Measurements from ENCODE around the gene OGFR.

Gene OGFR

DNA sequence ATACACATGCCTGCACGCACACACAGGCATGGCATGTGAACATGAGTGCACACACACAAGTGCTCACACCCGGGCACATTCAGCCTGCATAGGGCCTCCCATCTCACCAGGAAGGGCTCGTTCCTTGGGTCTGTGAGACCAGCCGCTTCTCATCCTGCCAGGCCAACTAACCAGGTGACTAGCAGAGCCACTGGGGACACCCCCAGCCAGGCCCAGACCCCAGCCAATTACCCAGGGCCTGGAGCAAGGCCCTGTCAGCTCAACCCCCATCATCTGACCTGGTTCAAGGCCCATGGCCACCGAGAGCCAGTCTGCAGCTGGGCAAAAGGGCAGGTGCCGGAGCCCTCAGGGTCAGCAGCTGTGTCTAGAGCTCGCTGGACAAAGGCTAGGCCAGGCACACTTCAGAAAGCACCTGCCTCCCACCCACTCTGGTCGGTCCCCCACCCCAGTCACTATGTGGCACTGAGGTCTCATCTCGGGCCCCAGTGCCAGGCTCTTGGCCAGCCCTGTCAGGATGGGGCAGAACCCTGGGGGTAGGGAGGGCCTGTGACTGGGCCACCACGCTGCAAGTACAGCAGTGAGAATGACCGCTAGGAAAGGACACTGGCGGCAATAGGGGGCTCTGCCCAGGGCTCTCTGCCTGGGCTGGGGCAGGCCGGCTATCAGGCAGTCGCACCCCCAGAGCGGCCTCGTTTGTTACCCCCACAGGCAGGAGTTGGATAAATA is 35.1 kb upstream of the OGFR start:
- TF ChIP-seq, protein P1, sequence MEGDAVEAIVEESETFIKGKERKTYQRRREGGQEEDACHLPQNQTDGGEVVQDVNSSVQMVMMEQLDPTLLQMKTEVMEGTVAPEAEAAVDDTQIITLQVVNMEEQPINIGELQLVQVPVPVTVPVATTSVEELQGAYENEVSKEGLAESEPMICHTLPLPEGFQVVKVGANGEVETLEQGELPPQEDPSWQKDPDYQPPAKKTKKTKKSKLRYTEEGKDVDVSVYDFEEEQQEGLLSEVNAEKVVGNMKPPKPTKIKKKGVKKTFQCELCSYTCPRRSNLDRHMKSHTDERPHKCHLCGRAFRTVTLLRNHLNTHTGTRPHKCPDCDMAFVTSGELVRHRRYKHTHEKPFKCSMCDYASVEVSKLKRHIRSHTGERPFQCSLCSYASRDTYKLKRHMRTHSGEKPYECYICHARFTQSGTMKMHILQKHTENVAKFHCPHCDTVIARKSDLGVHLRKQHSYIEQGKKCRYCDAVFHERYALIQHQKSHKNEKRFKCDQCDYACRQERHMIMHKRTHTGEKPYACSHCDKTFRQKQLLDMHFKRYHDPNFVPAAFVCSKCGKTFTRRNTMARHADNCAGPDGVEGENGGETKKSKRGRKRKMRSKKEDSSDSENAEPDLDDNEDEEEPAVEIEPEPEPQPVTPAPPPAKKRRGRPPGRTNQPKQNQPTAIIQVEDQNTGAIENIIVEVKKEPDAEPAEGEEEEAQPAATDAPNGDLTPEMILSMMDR (IDR thresholded peaks at IDR 0.05; ENCODE audit: insufficient read depth, low read depth, low read length, missing control alignments), result no peak
- no peak for DNase-seq (ENCODE audit: low read depth)
- no peak overlapping the region for H3K4me3 ChIP-seq (ENCODE audit: low read length)

DNA sequence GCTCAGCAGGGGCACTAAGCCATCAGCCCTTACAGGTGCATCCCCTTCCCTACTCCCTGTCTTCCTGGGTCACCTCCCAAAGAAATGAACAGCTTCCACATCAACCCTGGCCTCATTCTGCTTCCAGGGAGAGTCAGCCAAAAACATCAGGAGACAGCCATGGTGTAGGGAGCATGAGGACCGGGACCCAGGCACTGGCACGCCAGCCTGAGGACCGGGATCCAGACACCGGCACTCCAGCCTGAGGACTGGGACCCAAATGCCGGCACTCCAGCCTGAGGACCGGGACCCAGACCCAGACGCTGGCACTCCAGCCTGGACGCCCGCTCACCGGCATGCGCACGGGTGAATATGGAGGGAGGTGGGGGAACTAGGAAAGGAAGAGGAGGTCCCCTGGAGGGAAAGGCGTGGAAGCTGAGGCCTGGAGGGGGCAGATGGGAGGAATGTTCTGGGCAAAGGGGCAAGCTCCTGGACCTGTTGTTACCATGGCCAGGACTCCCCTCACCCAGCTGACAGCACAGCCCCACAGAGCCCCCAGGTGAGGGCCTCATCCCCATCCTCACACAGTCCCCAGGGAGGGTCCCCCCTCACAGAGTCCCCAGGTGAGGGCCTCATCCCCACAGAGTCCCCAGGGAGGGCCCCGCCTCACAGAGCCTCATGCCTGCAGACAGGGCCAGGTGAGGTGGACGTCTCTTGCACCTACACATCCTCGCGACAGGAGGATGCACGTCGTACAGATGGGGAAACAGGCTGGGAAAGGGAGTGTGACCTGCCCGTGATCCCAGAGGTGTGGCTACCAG is 34.3 kb upstream of the OGFR start:
- H3K4me3 ChIP-seq (ENCODE audit: low read length), result no peak overlapping the region
- TF ChIP-seq, protein P1 (IDR thresholded peaks at IDR 0.05; ENCODE audit: insufficient read depth, low read depth, low read length, missing control alignments), result no peak
- DNase-seq (ENCODE audit: low read depth), result no peak

DNA sequence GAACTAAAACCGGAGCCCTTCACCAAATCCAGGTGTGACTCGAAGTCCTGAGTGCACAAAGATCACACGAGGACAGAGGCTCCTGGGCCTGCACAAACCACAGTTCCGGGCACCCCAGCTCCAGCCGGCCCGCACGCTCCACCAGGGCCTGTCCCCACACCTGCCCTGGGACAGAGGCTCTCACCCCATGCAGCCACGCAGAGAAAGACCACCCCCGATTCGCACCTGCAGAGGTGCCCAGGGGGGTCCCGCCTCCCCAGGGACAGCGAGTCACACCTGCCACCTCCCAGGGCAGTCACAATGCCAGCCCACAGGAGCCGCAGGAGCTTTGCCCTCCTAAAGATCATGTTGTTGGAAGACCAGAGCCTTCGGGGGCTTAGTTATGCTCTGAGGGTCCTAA is 33.7 kb upstream of the OGFR start:
- no peak overlapping the region for H3K4me3 ChIP-seq (ENCODE audit: low read length)
- TF ChIP-seq, protein P1 (IDR thresholded peaks at IDR 0.05; ENCODE audit: insufficient read depth, low read depth, low read length, missing control alignments), result no peak
- DNase-seq (ENCODE audit: low read depth), result no peak

DNA sequence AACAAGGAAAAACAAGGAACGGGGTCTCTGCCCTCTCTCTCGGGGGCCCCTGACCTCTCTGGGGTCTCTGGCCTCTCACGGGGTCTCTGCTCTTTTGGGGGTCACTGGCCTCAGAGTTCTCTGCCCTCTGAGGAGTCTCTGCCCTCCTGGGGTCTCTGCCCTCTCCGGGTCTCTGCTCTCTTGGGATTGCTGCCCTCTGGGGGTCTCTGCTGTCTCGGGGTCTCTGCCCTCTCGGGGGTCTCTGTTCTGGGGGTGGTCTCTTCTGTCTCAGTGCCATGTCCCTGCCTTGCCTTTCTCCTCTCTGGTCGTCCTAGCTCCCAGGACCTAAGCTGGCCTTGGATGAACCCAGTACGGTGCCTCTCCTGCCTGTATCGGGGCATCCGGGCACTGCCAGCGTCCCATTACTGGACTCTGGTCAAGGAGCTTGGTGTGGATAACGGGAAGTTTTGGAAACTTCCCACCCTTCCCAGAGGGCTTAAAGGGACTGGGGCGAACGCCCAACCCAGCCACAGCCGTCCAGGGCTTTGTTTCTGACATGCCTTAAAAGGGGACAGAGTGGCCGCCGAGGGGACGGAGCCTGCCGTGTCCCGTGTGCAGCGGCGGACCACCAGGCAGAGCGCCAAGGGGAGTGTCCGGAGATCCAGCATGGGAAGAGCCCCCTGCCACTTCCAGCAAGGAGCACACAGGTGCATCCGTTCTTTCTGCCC is 33.1 kb upstream of the OGFR start:
- TF ChIP-seq, protein P1 (IDR thresholded peaks at IDR 0.05; ENCODE audit: insufficient read depth, low read depth, low read length, missing control alignments), result no peak
- no peak for DNase-seq (ENCODE audit: low read depth)
- no peak overlapping the region for H3K4me3 ChIP-seq (ENCODE audit: low read length)

DNA sequence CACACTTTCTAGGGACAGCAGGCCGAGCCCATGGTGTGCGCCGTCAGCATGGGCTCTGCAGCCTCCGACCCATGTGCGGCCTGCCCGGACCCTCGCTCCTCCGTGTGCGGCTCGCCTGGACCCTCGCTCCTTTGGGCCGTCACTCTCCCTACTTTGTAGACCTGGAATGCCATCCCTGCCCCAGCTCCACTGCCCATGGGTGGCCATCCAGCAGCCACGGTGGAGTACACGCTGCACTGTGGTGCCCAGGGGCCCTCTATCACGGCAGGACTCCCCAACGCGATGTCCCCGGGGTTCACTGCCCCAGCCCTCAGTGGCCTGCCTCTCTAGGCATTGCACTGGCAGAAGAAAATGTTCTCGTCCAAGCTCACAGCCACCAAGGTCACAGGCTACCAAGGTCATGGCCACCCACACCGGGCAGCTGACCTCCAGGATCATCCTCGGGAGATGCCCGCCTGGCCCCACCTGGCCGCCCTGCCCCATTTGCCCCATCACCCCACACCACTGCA is 32.5 kb upstream of the OGFR start:
- no peak overlapping the region for H3K4me3 ChIP-seq (ENCODE audit: low read length)
- TF ChIP-seq, protein P1 (IDR thresholded peaks at IDR 0.05; ENCODE audit: insufficient read depth, low read depth, low read length, missing control alignments), result no peak
- DNase-seq (ENCODE audit: low read depth), result no peak

DNA sequence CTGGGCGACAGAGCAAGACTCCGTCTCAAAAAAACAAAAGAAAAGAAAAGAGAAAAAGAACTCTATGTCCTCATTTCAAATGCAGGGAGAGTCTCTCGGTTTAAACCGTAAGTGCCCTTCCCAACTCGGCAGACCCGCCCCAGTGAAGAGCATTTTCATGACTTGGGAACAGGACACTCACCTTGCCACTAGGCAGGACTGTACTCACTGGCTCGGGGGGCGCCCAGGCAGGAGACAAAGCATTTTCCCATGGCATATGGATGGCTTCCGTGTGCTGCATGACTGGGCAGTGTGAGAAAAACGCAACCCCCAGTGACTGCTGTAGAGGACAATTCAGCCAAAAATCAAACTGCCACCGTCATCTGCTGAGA is 32.0 kb upstream of the OGFR start:
- H3K4me3 ChIP-seq (ENCODE audit: low read length), result no peak overlapping the region
- TF ChIP-seq, protein P1 (IDR thresholded peaks at IDR 0.05; ENCODE audit: insufficient read depth, low read depth, low read length, missing control alignments), result no peak
- DNase-seq (ENCODE audit: low read depth), result no peak

All from epithelial cell of esophagus (primary cell).